HG03095 (cell line): ENCODE measurements around the gene TFDP3.

ENCODE experiments used
- ATAC-seq: cut with Tn5 transposase; IDR thresholded peaks from one replicate; pipeline ENCODE4 v1.9.1; 2021; ENCODE audit warnings: moderate library complexity; ENCODE audit not compliant: unreplicated experiment

The TFDP3 gene

DNA sequence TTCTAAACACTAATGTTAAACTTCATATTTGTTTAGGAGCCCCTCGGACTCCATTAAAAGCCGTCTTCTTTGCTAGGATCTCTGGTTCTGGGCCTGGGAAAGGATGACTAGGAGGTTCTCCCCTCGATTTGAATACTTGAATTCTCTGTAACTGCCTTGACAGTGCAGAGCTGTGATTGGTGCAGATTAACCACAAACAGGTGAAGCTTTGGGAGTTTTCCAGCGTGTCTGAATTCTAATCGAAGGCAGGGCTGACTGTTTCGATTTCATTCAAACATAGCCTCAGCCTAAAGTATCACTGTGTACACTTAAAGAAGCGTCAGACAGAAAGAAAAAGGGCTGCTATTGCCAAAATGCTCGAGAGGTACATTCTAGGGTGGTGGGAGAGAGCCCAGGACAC, 29.0 kb downstream of the TFDP3 start:
- no peak for ATAC-seq

DNA sequence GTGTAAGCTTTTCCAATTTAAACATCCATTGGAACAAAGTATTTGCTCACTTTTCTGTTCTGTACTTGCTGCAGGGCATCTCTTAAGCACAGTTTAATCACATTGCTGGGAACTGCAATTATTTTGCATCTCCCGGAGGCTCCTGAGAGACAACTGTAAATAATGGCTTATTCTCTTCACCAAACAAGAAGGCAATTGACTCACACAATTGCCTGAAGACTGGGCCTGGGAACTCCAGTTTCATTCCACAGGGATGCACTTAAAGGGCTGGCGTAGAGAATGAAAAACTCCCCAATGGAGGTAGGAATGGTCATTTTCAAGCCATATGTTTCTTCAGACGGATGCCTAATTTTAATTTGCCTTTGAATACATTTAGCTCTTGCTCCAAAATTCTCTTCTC, 29.5 kb downstream of the TFDP3 start:
- no peak for ATAC-seq

DNA sequence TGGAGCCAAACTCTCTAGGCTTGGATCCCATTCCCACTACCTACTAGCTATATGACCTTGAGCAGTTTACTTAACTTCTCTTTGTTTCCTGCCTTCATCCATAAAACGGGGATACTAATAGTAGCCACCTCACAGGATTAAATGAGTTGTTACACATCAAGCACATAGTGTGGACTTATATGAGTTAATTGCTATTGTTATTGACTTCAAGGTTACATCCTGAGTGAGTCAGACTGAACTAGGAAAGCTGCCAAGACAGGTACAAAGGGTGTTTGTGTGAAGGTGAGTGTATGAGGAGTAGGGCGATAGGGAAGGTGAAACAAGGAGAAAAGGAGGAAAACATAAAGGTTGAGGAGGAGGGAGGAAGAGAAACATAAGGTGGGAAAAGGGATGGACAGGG, 32.2 kb downstream of the TFDP3 start:
- ATAC-seq, result no peak

DNA sequence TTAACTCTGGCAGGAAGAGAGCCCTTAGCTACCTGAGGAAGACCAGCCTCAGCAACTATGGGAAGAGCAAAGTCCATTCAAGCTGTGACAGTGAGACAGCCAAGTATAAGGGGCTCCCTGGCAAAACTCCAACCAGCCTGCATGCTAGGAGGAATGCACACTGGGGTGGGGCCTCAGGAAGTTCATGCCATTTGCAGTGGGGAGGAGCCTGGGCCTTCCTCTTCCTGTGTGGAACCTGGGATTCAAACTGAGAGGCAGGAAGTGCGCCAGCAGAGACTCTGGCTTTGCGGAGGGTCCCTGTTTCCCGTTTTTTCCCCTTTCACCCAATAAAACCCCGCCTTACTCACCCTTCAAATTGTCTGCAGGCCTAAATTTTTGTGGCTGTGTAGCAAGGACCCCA, 33.0 kb downstream of the TFDP3 start:
- no peak for ATAC-seq

DNA sequence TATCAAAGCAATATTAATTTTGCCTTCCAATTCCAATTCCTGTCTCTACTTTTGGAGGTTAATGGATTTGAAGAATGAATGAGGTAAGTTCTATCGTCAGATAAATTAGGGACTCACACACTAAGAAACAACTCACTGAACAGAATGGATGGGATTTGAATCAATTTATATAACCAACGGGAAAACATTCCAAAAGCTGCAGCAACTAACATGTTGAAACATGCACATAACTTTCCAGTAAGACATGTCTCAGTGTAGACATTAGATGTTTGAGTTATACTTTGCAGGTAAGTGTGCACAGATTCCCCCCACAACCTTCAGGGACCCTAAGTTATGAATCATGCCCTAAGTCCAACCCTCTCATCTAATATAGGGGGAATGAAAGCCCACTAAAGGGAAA, 34.3 kb downstream of the TFDP3 start:
- ATAC-seq, result no peak

DNA sequence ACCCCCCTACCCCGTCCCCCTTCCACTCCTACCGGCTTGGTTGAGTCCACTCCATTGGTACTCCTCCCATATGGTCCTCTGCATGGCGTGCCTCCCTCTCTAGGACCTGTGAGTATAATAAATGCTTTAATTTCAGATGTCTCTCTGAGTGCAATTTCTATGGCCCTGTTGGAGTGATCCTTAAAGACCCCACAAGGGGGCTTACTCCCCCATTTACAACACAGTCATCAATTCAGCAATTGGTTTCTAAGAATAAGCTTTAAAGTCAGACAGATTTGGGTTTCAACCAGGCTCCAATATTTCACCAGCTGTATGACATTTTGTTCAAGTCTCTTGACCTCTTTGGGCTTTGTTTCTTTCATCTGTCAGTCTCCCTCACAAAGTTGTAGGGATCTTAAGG, 38.7 kb downstream of the TFDP3 start:
- ATAC-seq, result no peak

DNA sequence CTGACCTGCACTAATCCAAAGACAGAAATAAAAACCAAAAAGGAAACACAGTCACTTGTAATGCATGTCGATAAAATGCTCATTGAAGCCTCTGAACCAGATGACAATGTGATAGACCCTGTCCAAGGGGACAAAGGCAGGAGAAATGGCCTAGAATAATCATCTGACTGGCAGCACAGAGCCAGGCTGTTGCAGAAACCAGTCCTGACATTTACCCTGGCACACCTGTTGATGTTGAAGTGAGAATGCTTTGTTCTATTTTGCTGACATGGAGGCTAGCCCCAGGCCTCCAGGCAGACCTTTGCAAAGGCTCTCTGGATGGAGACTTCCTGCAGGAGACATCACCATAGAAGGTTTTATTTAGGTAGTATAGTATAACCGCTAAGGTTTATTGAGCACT, 41.0 kb downstream of the TFDP3 start:
- no peak for ATAC-seq

DNA sequence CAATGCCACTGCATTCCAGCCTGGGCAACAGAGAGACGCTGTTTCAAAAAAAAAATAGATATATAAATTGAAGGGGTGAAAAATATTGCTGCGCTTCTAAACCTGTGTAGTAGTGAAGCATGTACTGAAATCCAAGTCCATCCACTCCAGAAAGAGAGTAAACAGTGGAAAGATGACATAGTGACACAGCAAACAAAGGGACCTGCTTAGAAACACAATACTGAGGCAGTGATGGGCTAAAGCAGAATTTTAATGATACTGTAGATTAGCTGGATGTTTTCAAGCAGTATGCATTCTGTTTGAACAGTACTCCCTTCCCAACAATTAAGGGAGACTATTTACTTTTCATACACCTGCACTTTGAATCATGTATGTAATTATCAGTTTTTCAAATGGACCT, 42.5 kb downstream of the TFDP3 start:
- ATAC-seq, result no peak

DNA sequence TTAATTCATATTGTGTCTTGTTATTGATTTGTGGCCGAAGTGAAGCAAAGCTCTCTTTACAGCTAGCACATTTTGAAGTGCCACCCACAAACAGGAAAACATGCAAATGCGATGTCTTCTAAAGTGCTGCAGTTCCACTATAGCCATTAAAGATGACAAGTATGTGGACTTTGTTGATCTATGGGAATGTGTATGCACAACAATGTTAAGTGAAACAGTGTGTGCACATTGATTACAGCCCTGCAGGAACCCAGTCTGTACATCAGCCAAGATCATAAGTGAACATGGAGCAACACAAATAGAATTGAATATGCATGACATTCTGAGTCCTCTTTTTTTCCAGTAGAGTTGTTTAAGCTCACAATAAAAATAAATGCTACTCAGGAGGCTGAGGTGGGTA, 43.0 kb downstream of the TFDP3 start:
- no peak for ATAC-seq

DNA sequence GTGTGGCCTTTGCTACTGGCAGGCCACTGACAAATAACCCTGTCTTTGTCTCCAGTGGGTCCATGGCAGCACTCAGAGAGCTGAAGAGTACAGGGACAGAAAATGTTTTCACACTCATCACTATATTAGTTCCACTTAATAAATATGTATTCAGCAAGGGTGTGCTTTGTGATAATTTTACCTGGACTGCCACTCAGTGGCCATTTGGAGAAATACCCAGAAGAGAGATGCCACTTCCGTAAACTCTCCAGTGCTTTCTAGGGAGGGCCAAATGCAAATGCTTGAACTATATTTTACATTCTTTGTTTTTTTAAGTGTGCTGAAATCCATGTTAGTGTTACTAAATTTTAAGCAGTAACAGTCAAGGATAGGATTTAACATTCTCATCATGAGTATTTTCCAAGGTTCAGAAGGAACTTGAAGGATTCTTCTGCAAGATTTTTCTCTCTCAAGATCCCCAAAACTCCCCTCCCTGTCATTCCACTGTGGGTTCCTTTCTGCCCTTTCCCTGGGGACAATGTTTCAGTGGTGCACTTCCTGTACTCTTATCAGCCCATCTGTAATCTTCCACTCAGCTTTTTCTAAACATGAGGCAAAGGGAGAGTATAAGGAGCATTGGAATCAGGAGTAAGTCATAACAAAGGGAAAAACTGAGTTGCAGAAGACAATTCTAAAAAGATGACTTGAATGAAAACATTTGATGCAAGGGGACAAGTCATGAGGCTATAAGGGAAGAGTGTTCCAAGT, 46.0 kb downstream of the TFDP3 start:
- ATAC-seq, result peak; percentile 57
